ENCODE data around the gene ZNF343.
A peak's percentile ranks its signal among the peaks of the same experiment; 100 is the strongest.

Gene ZNF343

GRCh38 chr20:2470423-2471193 lies 38.1 kb downstream of the ZNF343 start, which contains the start of gene SNRPB:
Gene SNRPB (minus strand): TSS chr20:2470789. CDS start chr20:2470690, 99 bp downstream.
- DNase-seq = peak; percentile 98 to 99 (median 98)

DNA sequence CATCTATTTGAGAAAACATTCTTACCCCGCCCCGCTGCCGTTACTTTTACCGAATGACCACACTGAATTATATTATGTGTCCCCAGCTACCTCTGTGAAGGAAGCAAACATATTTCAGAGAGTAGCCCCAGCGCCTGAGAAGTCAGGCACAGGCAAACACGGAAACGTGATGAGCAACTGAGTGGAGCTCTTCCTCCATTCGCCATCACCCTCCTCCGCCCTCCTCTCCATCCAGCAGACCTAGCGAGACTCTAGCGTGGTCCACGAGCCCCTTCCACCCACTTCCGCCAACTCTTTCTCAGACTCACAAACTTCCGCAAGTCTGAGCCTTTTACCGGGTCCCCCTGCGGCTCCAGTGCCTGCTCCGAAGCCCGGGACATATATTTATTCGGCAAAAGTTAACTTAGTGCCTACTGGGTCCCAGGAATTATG lies 38.7 kb downstream of the ZNF343 start:
- peak; percentile 58 to 68 (median 67) for DNase-seq

GRCh38 chr20:2468581-2469407 lies 39.9 kb downstream of the ZNF343 start:
- no peak for DNase-seq

GRCh38 chr20:2467412-2467811 lies 41.3 kb downstream of the ZNF343 start:
- no peak for DNase-seq

- DNase-seq = no peak
Observed at GRCh38 chr20:2465100-2465499, 43.6 kb downstream of the ZNF343 start.

GRCh38 chr20:2463616-2464365 lies 44.9 kb downstream of the ZNF343 start:
- no peak for DNase-seq

- no peak for DNase-seq
Observed at GRCh38 chr20:2462484-2462883, 46.2 kb downstream of the ZNF343 start.

GRCh38 chr20:2460752-2461424 lies 47.8 kb downstream of the ZNF343 start:
- peak in 1 of 3 donors; percentile 19 for DNase-seq

GRCh38 chr20:2459981-2460751 lies 48.5 kb downstream of the ZNF343 start:
- no peak for DNase-seq

DNA sequence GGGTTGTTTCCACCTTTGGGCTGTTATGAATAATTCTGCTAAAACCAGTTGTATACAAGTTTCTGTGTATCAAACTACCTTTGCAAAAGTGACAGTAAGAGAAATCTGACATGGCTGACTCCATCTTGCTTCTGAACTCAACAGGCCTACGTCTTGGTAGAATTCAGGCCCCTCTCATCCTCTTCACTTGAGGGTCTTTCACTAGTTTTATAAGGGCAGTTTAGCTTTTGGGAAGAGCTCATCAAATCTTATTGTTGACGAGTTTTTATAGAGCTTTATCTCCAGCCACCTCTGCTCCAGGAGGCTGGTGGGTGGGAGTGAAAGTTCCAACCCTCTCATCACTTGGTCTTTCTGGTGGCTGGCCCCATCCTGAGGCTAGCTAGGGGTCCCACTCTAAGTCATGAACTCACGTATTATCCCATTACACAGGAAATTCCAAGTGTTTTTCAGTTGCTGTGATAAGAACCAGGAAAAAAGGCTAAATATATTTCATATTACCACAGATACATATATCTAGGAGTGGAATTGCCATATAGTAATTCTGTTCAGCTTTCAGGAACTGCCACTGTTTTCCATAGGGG lies 49.7 kb downstream of the ZNF343 start:
- no peak for DNase-seq

DNA sequence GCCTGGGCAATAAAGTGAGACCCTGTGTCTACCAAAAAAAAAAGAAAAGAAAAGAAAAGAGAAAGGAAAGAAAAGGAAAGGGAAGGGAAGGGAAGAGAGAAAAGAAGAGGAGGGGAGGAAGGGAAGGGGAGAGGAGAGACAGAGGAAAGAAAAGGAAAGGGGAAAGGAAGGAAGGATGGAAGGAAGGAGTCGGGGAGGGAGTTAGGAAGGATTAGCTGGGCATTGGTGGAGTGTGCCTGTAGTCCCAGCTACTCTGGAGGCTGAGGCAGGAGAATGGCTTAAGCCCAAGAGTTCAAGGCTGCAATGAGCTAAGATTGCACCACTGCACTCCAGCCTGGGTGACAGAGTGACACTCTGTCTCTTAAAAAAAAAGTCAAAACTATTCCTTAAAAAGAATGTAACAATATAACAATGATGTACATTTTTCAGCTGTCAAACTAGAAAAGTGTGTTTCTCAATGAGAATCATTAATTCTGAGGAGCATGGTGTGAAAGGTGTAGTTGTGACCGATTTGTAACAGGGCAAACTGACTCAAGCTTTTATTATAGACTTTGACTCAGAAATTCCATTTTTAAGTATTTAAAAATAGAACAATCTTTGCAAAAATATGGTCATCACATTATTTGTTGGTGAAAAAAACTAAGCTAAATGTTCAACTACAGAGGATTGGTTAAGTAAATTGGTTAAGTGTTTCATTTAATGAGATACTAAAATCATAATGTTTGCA lies 52.8 kb downstream of the ZNF343 start:
- DNase-seq = no peak

GRCh38 chr20:2453792-2454191 lies 54.9 kb downstream of the ZNF343 start:
- DNase-seq = no peak

GRCh38 chr20:2451939-2452732 lies 56.6 kb downstream of the ZNF343 start:
- peak; percentile 71 to 86 (median 85) for DNase-seq

- DNase-seq = no peak
Observed at GRCh38 chr20:2451422-2451821, 57.3 kb downstream of the ZNF343 start.

GRCh38 chr20:2449386-2449785 lies 59.3 kb downstream of the ZNF343 start:
- peak in 1 of 3 donors; percentile 13 for DNase-seq

- peak; percentile 51 to 69 (median 65) for DNase-seq
Observed at GRCh38 chr20:2446845-2447244, 61.9 kb downstream of the ZNF343 start.

Measured in suppressor macrophage treated with lipopolysaccharide for 1 hour (primary cell).